HCT116 (cell line): Measurements from ENCODE around the gene ADRA1B. TPM values are rescaled to one million over a fixed set of nuclear protein-coding genes. Genes with fewer than 3 reads are reported as not detected.

Experiments used
- ATAC-seq: fragments of 200-7000 bp; cut with Tn5 transposase; 2 replicates; pipeline ENCODE4 v1.9.1; 2020; ENCODE audit warnings: mild to moderate bottlenecking, moderate library complexity
- BruUV-seq: library from RNA; stranded (reverse); fragments of 400-500 nt; replicated peaks from 2 replicates; lab custom pipeline; 2021; lab: Mats Ljungman, UMichigan
- CTCF ChIA-PET: fragments of 300-600 bp; sonication (Branson Sonifier 250); formaldehyde crosslinking; loops from one replicate; lab custom pipeline; 2021; ENCODE audit warnings: antibody characterized with exemption; lab: Charles Lee
- POLR2A ChIA-PET: fragments of 300-600, 350-600 bp; sonication (Branson Sonifier 250); formaldehyde crosslinking; loops from one replicate; lab custom pipeline; 2021; ENCODE audit warnings: antibody characterized with exemption; lab: Charles Lee
- RAD21 ChIA-PET, 2 experiments: fragments of 300-600 bp; sonication (Branson Sonifier 250); formaldehyde crosslinking; loops; one replicate each; lab custom pipeline; 2023; ENCODE audit warnings: low total read pairs in 2 of 2; ENCODE audit not compliant: uncharacterized antibody in 2 of 2, unreplicated experiment in 2 of 2, low non-redundant PET in 1 of 2; lab: Charles Lee
- DNase-seq: peaks from one replicate; pipeline ENCODE4 v3.0.0-alpha.2; 2010; ENCODE audit warnings: low read depth, low spot score
- H2AFZ ChIP-seq: fragments of 200-600 bp; shearing (Covaris generic), sonication (generic); 2 replicates; pipeline ENCODE4 v1.6.1; 2017; ENCODE audit warnings: low read depth, mixed run types, mixed read lengths, antibody characterized with exemption, low read length; ENCODE audit not compliant: poor library complexity, severe bottlenecking
- H3K27ac ChIP-seq: 2 replicates; pipeline ENCODE4 v1.5.1; 2012; ENCODE audit warnings: low read depth, low read length
- H3K27me3 ChIP-seq: fragments of 200-600 bp; sonication (generic); 2 replicates; pipeline ENCODE4 v1.6.1; 2016; ENCODE audit warnings: mixed run types, low read length, mixed read lengths; ENCODE audit not compliant: insufficient read depth
- H3K36me3 ChIP-seq, 2 experiments: fragments of 200-500 bp in 1 of 2; fragments of 200-600 bp in 1 of 2; sonication (Bioruptor generic) in 1 of 2; sonication (generic) in 1 of 2; 2 replicates each; pipeline versions ENCODE4 v1.5.1 to v1.6.1; 2014 to 2016; ENCODE audit warnings: low read length in 2 of 2, inconsistent platforms in 1 of 2, mixed read lengths in 1 of 2, mixed run types in 1 of 2; ENCODE audit not compliant: insufficient read depth in 2 of 2, control insufficient read depth in 1 of 2
- H3K4me1 ChIP-seq, 2 experiments: fragments of 200-600 bp in 1 of 2; sonication (generic) in 1 of 2; 2 replicates each; pipeline versions ENCODE4 v1.5.1 to v1.6.1; 2012 to 2017; ENCODE audit warnings: low read length in 2 of 2, inconsistent platforms in 1 of 2, mild to moderate bottlenecking in 1 of 2, mixed read lengths in 1 of 2, mixed run types in 1 of 2, moderate library complexity in 1 of 2; ENCODE audit not compliant: insufficient read depth in 2 of 2, control insufficient read depth in 1 of 2
- H3K4me2 ChIP-seq: fragments of 200-600 bp; sonication (generic); 2 replicates; pipeline ENCODE4 v1.6.1; 2017; ENCODE audit warnings: mixed run types, low read length, mixed read lengths
- H3K4me3 ChIP-seq, 2 experiments: fragments of 200-600 bp in 1 of 2; sonication (generic) in 1 of 2; replicated peaks in 1 of 2; 2 replicates each; pipeline ENCODE4 v1.5.1; 2011 to 2016; ENCODE audit warnings: low read length in 2 of 2, control low read depth in 1 of 2, low read depth in 1 of 2, mild to moderate bottlenecking in 1 of 2, mixed read lengths in 1 of 2, mixed run types in 1 of 2
- H3K79me2 ChIP-seq: fragments of 200-600 bp; sonication (generic); 2 replicates; pipeline ENCODE4 v1.6.1; 2017; ENCODE audit warnings: mild to moderate bottlenecking, mixed run types, low read length, moderate library complexity, mixed read lengths; ENCODE audit not compliant: insufficient read depth
- H3K9ac ChIP-seq: fragments of 200-600 bp; sonication (generic); 2 replicates; pipeline ENCODE4 v1.6.1; 2016; ENCODE audit warnings: low read length, mixed read lengths
- H3K9me2 ChIP-seq: fragments of 200-600 bp; sonication (generic), shearing (Covaris generic); 2 replicates; pipeline ENCODE4 v1.6.1; 2017; ENCODE audit warnings: mixed run types, mild to moderate bottlenecking, moderate library complexity; ENCODE audit not compliant: insufficient read depth
- H3K9me3 ChIP-seq, 2 experiments: fragments of 200-500 bp in 1 of 2; fragments of 200-600 bp in 1 of 2; sonication (Bioruptor generic) in 1 of 2; sonication (generic) in 1 of 2; 2 replicates each; pipeline ENCODE4 v1.6.1; 2014 to 2017; ENCODE audit warnings: low read length in 2 of 2, mixed read lengths in 2 of 2, inconsistent platforms in 1 of 2, low read depth in 1 of 2, mild to moderate bottlenecking in 1 of 2, mixed run types in 1 of 2, moderate library complexity in 1 of 2; ENCODE audit not compliant: control insufficient read depth in 1 of 2, insufficient read depth in 1 of 2
- H4K20me1 ChIP-seq: fragments of 200-600 bp; sonication (generic), shearing (Covaris generic); 2 replicates; pipeline ENCODE4 v1.6.1; 2017; ENCODE audit warnings: mixed run types, mild to moderate bottlenecking, moderate library complexity; ENCODE audit not compliant: insufficient read depth
- CEBPB ChIP-seq: IDR thresholded peaks from 2 replicates; pipeline ENCODE4 v1.6.1; 2012; ENCODE audit warnings: low read depth
- SRF ChIP-seq: IDR thresholded peaks from 2 replicates; pipeline ENCODE4 v1.6.1; 2012; ENCODE audit warnings: low read depth
- TCF7L2 ChIP-seq: IDR thresholded peaks from 2 replicates; pipeline ENCODE4 v1.7.0; 2011; ENCODE audit warnings: borderline replicate concordance, inconsistent platforms; ENCODE audit not compliant: insufficient read depth, insufficient read length; ENCODE audit errors: extremely low read depth
- YY1 ChIP-seq: IDR thresholded peaks from 2 replicates; pipeline ENCODE4 v1.6.1; 2011; ENCODE audit warnings: low read length, low read depth, moderate library complexity, mild to moderate bottlenecking; ENCODE audit not compliant: insufficient replicate concordance; ENCODE audit errors: extremely low read depth
- ZFX ChIP-seq: fragments of 450-650 bp; IDR thresholded peaks from 2 replicates; pipeline ENCODE4 v1.6.1; 2017
- intact Hi-C: fragments of 100-400 bp; cut with micrococcal nuclease; formaldehyde crosslinking; loops from 2 replicates; pipeline ENCODE4 v1.10.0; 2022
- total RNA-seq: library from RNA; stranded (reverse); gene quantifications from one replicate; pipeline ENCODE4 v1.2.1, GENCODE V29; 2021; ENCODE audit not compliant: unreplicated experiment
- TF ChIP-seq, protein P1 (sequence below): IDR thresholded peaks from 2 replicates; pipeline ENCODE4 v1.6.1; 2011; ENCODE audit warnings: mild to moderate bottlenecking, low read length, moderate library complexity; ENCODE audit not compliant: insufficient replicate concordance; ENCODE audit errors: extremely low read depth

ADRA1B gene
- total RNA-seq, 1 experiment from 2014 or later: not detected

DNA sequence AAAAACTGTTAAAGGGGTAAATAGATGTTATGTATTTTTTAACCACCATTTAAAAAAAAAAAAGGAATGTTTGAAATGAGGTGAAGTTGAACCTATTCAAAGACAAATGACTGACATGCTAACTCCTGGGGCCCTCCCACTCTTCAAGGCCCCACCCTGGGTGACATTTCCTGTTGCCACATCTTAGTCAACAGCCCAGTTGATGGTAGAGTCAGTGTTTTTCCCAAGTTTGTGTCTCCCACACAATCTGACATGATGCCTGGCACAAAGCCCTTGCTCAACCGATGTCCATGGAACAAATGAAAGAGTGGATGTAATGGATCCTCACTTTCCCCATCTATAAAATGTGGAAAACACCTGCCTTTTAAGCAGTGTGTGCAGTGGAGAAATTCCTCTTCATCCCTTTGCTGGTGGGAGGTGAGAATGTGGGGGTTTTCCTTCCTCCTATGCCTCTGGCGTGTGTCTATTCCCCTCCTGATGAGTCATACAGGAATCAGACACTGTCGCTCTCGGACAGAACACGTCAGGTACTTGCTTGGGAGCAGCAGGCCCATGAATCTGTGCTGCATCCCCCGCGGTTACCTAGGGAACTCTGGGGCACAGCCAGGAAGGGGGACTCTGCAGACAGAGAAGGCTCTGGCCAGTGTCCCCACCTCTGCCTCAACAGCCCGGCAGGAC is 13.7 kb upstream of the ADRA1B start (continued):
- no peak for TF ChIP-seq ZFX
- no peak for TF ChIP-seq YY1
- TF ChIP-seq TCF7L2: no peak

DNA sequence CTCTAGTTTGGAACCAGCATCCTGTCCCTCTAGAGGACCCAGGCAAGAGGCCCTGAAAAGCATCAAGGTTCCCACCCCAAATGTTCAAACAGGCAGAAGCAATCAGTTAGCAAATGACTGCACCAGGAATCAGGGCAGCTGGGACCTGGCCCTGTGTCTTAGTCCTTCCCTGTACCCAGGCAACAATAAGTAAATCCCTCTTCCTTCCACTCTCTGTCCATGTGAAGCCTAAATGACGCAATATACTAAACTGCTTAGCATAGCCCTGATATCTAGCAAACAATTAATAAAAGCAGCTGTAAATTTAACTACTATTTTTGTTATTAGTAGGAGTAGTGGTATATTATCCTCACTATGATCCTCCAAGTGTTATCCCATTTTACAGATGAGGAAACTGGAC is 13.2 kb upstream of the ADRA1B start:
- Histone ChIP-seq H3K4me1 (peaks cover 41 to 67% of the 10 kb centered on the region in 2 experiments), H3K4me2 (peak overlapping the region; percentile 77)

More for the DNA sequence above, 13.2 kb upstream of the ADRA1B start:
- RAD21 ChIA-PET: no interaction called here
- Histone ChIP-seq H3K36me3 (no peaks in the 10 kb centered on the region), H3K27me3 (peaks cover 6% of the 10 kb centered on the region; the same call in 1 of the 2 replicates), H3K9ac (peak overlapping the region; percentile 6; the same call in 1 of the 2 replicates), H3K27ac (no peak overlapping the region), H2AFZ (peak overlapping the region; percentile 94), H4K20me1 (no peaks in the 10 kb centered on the region), H3K79me2 (no peaks in the 10 kb centered on the region), H3K9me3 (no peaks in the 10 kb centered on the region), H3K9me2 (no peaks in the 10 kb centered on the region), H3K4me3 (peak overlapping the region in 1 of 2 experiments; percentile 34; a peak in 2 of 4 replicates)
- ATAC-seq (no peak), DNase-seq (no peak)
- CTCF ChIA-PET: no interaction called here
- POLR2A ChIA-PET: no interaction called here
- BruUV-seq: no TSS peak
- intact Hi-C loops: loop anchor here (5.0 kb wide), 1 partner anchor 126 kb away; no protein-coding TSS in a partner anchor
- peak; percentile 44; the same call in 1 of the 2 replicates for TF ChIP-seq CEBPB
- TF ChIP-seq YY1: no peak
- no peak for TF ChIP-seq SRF
- TF ChIP-seq, protein P1, sequence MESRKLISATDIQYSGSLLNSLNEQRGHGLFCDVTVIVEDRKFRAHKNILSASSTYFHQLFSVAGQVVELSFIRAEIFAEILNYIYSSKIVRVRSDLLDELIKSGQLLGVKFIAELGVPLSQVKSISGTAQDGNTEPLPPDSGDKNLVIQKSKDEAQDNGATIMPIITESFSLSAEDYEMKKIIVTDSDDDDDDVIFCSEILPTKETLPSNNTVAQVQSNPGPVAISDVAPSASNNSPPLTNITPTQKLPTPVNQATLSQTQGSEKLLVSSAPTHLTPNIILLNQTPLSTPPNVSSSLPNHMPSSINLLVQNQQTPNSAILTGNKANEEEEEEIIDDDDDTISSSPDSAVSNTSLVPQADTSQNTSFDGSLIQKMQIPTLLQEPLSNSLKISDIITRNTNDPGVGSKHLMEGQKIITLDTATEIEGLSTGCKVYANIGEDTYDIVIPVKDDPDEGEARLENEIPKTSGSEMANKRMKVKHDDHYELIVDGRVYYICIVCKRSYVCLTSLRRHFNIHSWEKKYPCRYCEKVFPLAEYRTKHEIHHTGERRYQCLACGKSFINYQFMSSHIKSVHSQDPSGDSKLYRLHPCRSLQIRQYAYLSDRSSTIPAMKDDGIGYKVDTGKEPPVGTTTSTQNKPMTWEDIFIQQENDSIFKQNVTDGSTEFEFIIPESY: no peak
- TF ChIP-seq, all 23 proteins: peak for 1
